T-helper 1 cell treated with Interleukin-12 subunit alpha and Interleukin-12 subunit beta and Interleukin-4 antibody, amounts not matched to agents 30 μg/mL and 1 μg/mL, for 36 hours (primary cell): ENCODE data around the gene BARX1.

Experiments used
- H3K27ac Mint-ChIP-seq: one replicate; pipeline ENCODE4 v1.8.0; 2021; ENCODE audit warnings: mild to moderate bottlenecking, mixed read lengths
- H3K27me3 Mint-ChIP-seq: one replicate; pipeline ENCODE4 v1.8.0; 2021; ENCODE audit warnings: low read depth, mixed read lengths
- H3K36me3 Mint-ChIP-seq: one replicate; pipeline ENCODE4 v1.8.0; 2021; ENCODE audit warnings: low read depth, mixed read lengths
- H3K4me1 Mint-ChIP-seq: one replicate; pipeline ENCODE4 v1.8.0; 2021; ENCODE audit warnings: low read depth, mixed read lengths
- H3K4me3 Mint-ChIP-seq: one replicate; pipeline ENCODE4 v1.8.0; 2021; ENCODE audit warnings: mild to moderate bottlenecking, moderate library complexity, mixed read lengths
- H3K9me3 Mint-ChIP-seq: one replicate; pipeline ENCODE4 v1.8.0; 2021; ENCODE audit warnings: mixed read lengths

The BARX1 gene

GRCh38 chr9:93907551-93908199 lies 47.5 kb downstream of the BARX1 start:
- Mint-ChIP-seq H3K27me3 (no peaks in the 10 kb centered on the region), H3K9me3 (no peaks in the 10 kb centered on the region), H3K27ac (no peak overlapping the region), H3K36me3 (no peaks in the 10 kb centered on the region), H3K4me1 (peaks cover 2% of the 10 kb centered on the region), H3K4me3 (no peak overlapping the region)

- Mint-ChIP-seq H3K4me1 (peaks cover 2% of the 10 kb centered on the region), H3K4me3 (no peak overlapping the region), H3K9me3 (no peaks in the 10 kb centered on the region), H3K27ac (no peak overlapping the region), H3K27me3 (no peaks in the 10 kb centered on the region), H3K36me3 (no peaks in the 10 kb centered on the region)
Measured at GRCh38 chr9:93906195-93906880, 48.8 kb downstream of the BARX1 start.

DNA sequence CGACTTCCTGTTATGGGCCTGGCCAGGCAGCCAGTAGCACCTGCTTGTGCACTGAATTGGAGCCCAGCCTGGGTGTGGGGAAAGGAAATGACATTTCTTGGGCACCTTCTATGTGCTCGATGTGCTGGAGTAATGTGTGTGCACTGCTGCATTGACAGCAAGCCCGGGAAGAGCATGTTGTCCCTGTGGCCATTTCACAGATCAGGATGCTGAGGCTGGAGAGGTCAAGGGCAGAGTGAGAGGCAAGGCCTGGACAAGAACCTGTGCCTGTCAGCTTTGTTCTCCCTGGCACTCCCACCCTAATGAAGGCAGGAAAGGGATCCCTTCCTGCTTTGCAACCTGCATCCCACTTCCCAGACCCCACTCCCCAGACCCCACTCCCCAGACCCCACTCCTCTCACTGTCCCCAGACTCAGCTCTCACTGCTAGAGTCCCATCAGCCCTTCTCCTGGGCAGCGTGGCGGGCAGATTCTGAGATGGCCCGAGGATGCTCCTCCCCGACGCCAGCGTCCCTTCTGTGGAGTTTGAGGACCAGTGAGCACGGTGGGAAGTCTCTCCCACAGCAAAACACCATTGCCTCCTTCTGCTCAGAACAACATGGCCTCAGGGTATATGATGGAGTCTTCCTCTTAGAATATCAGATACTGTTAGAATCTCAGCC lies 49.6 kb downstream of the BARX1 start:
- Mint-ChIP-seq H3K27me3 (no peaks in the 10 kb centered on the region), H3K4me3 (no peak overlapping the region), H3K36me3 (no peaks in the 10 kb centered on the region), H3K4me1 (peaks cover 2% of the 10 kb centered on the region), H3K27ac (no peak overlapping the region), H3K9me3 (peaks cover under 1% of the 10 kb centered on the region)

GRCh38 chr9:93904649-93905472 lies 50.3 kb downstream of the BARX1 start:
- Mint-ChIP-seq H3K36me3 (no peaks in the 10 kb centered on the region), H3K27me3 (no peaks in the 10 kb centered on the region), H3K4me1 (peaks cover 2% of the 10 kb centered on the region)

DNA sequence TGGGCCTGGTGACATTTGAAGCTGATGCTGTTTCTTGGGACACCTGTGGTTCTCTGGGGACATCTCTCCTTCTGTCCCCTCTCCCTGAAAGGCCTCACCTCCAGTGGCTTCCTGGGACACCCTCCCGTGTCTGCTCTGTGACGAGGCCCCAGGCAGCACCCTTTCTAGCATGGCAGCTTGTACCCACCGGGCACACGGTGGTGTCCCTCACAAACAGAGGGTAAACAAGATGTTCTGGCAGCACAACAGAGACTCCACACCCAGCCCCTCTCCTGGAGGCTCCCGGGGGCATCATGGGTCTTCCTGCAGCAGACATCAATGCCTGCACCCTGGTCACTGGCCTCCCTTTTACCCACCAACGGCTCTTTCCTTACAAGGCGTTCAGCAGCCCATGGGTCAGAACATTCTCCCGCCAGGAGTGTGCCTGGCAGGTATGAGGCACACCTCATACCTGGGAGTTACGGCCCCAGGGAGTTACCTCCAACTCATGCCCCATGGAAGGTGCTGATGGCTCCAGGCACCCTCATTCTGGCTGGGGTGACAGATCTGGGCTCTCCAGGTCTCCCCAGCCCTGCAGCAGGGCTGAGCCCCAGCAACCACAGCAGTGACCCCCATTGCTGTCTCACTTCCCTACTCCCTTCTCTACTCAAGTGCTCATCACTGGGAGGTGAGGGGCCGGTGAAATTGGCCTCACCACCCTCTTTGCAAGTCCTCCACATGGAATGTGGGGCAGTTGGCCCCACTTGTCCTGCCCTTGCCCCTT lies 51.1 kb downstream of the BARX1 start:
- no peaks in the 10 kb centered on the region for H3K27me3 Mint-ChIP-seq
- peaks cover 1% of the 10 kb centered on the region for H3K4me1 Mint-ChIP-seq
- H3K27ac Mint-ChIP-seq, result no peak overlapping the region

More at GRCh38 chr9:93904649-93905472, 50.3 kb downstream of the BARX1 start:
- Mint-ChIP-seq H3K27ac (no peak overlapping the region), H3K9me3 (peaks cover 7% of the 10 kb centered on the region), H3K4me3 (no peak overlapping the region)

GRCh38 chr9:93902780-93903655 lies 52.1 kb downstream of the BARX1 start:
- peaks cover 5% of the 10 kb centered on the region for H3K4me1 Mint-ChIP-seq
- no peaks in the 10 kb centered on the region for H3K36me3 Mint-ChIP-seq
- peaks cover 9% of the 10 kb centered on the region for H3K9me3 Mint-ChIP-seq
- H3K27ac Mint-ChIP-seq, result no peak overlapping the region
- H3K4me3 Mint-ChIP-seq, result no peak overlapping the region
- no peaks in the 10 kb centered on the region for H3K27me3 Mint-ChIP-seq

More for the DNA sequence above, 51.1 kb downstream of the BARX1 start:
- no peak overlapping the region for H3K4me3 Mint-ChIP-seq
- H3K9me3 Mint-ChIP-seq, result peaks cover 9% of the 10 kb centered on the region
- H3K36me3 Mint-ChIP-seq, result no peaks in the 10 kb centered on the region

GRCh38 chr9:93902051-93902779 lies 52.9 kb downstream of the BARX1 start:
- peaks cover 11% of the 10 kb centered on the region for H3K4me1 Mint-ChIP-seq
- no peaks in the 10 kb centered on the region for H3K36me3 Mint-ChIP-seq
- no peak overlapping the region for H3K4me3 Mint-ChIP-seq
- no peaks in the 10 kb centered on the region for H3K27me3 Mint-ChIP-seq
- peaks cover 9% of the 10 kb centered on the region for H3K9me3 Mint-ChIP-seq
- H3K27ac Mint-ChIP-seq, result no peak overlapping the region
